SH-SY5Y (cell line): ENCODE results near the gene PRRC2C.

ENCODE experiments used
- GATA2 ChIP-seq: IDR thresholded peaks from 2 replicates; pipeline ENCODE4 v1.6.1; 2011; ENCODE audit warnings: mild to moderate bottlenecking, low read depth, low read length
- GATA3 ChIP-seq: IDR thresholded peaks from 2 replicates; pipeline ENCODE4 v1.6.1; 2011; ENCODE audit warnings: low read depth, mild to moderate bottlenecking, low read length, moderate library complexity

DNA sequence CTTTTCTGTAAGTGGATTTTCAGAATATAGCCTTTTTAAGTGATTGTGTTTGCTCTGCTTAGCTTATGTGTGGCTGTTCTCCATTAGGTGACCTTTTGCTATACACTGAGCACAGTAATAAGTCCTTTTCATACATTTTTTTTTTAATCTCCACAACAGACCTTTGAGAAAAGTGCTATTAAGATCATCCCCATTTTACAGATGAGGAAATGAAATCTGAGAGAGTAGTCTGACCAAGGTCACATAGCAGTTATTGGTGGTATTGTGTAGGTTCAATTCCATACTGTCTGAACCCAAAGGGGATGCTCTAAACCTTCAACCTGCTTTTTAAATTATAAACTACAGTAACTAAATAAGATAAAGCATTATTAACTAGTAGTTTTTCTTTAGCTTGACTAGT lies 1.7 kb downstream of the PRRC2C start:
- TF ChIP-seq GATA3, result no peak
- TF ChIP-seq GATA2, result no peak
